Gastrocnemius medialis (tissue), 4 donors: Measurements from ENCODE around the gene HDAC4. TPM values are rescaled to one million over a fixed set of nuclear protein-coding genes. Genes with fewer than 3 reads are reported as not detected.

Experiments
- ATAC-seq, 2 donors: fragments of 150-250 bp; one replicate each; pipeline ENCODE4 v1.9.1; 2016
- DNase-seq, 2 donors: peaks; one replicate each; pipeline ENCODE4 v3.0.0-alpha.2; 2019
- H3K27ac ChIP-seq, 4 donors: fragments of 200-600 bp; sonication (generic); 1 replicate in 1 of 4; 2 replicates in 3 of 4; pipeline ENCODE4 v1.5.1; 2016 to 2018; ENCODE audit warnings: mild to moderate bottlenecking in 2 of 4, moderate library complexity in 1 of 4
- H3K27me3 ChIP-seq, 3 donors: fragments of 200-600 bp; sonication (generic) in 2 of 3; 1 replicate in 1 of 3; 2 replicates in 2 of 3; pipeline versions ENCODE4 v1.5.1 to v1.6.0; 2016 to 2019; ENCODE audit warnings: mild to moderate bottlenecking in 1 of 3, moderate library complexity in 1 of 3
- H3K36me3 ChIP-seq, 2 donors: fragments of 200-600 bp; sonication (generic) in 1 of 2; one replicate each; pipeline ENCODE4 v1.5.1; 2017 to 2018
- H3K4me1 ChIP-seq, 2 donors: fragments of 200-600 bp; sonication (generic) in 1 of 2; one replicate each; pipeline ENCODE4 v1.5.1; 2016 to 2017; ENCODE audit warnings: mild to moderate bottlenecking in 2 of 2
- H3K4me3 ChIP-seq, 4 donors: fragments of 200-600 bp; sonication (generic) in 3 of 4; 1 replicate in 1 of 4; 2 replicates in 3 of 4; pipeline ENCODE4 v1.5.1; 2016 to 2019; ENCODE audit warnings: mild to moderate bottlenecking in 2 of 4
- H3K9me3 ChIP-seq, 3 donors: fragments of 200-600 bp; sonication (generic) in 2 of 3; 1 replicate in 1 of 3; 2 replicates in 2 of 3; pipeline ENCODE4 v1.5.1; 2016 to 2019
- POLR2A ChIP-seq, 2 donors: fragments of 450-650 bp; IDR thresholded peaks; one replicate each; pipeline ENCODE4 v1.6.1; 2017; ENCODE audit warnings: antibody characterized with exemption in 2 of 2, mild to moderate bottlenecking in 2 of 2, moderate library complexity in 2 of 2
- in situ Hi-C, 4 donors: fragments of 200-750 bp; cut with MboI; loops; one replicate each; pipeline versions ENCODE4 v1.15.0 to v1.8.0; 2017; ENCODE audit warnings: low sequenced_read_pairs in 4 of 4
- intact Hi-C: fragments of 100-400 bp; cut with DNase I; formaldehyde crosslinking; loops from one replicate; pipeline ENCODE4 v1.15.1; 2023; ENCODE audit warnings: low total_unique reads
- total RNA-seq, 4 donors: library from RNA; depleted of rRNA; stranded (reverse); fragments of >200 nt; gene quantifications; one replicate each; pipeline versions ENCODE4 v1.1.0 to v1.2.3, GENCODE V29; 2016
- TF ChIP-seq, protein P1 (sequence below), 5 experiments: fragments of 450-650 bp in 3 of 5; fragments of 200-600 bp in 2 of 5; sonication (generic) in 2 of 5; IDR thresholded peaks in 4 of 5; conservative IDR thresholded peaks in 1 of 5; 1 replicate in 4 of 5; 2 replicates in 1 of 5; pipeline ENCODE4 v1.5.1; 2016 to 2019; ENCODE audit warnings: antibody characterized with exemption in 5 of 5, mild to moderate bottlenecking in 3 of 5, moderate library complexity in 3 of 5

The HDAC4 gene
- total RNA-seq, 4 donors from 2014 or later, result 23.6 to 257 (median 119) TPM

DNA sequence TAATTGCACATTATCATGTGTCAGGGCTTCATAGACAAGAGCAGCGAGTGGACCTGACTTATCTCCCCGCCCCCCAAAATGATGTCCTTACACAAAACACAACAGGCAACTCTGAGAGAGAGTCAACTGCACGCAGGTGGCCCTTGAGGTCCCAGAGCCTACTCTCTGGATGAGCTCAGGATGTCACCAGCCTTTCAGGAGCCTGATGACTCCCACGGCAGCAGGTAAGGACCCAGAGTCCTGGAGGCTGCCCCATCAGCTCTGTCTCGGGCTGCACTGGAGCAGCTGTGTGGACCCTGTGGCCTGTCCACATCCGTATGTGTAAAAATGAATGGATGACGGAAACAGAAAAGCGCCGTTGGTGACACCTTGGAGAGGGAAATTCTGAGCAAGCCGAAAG lies 130.9 kb downstream of the HDAC4 start:
- no peaks in the 10 kb centered on the region for H3K27me3 ChIP-seq
- TF ChIP-seq POLR2A (IDR thresholded peaks at IDR 0.05), result no peak
- TF ChIP-seq, protein P1, sequence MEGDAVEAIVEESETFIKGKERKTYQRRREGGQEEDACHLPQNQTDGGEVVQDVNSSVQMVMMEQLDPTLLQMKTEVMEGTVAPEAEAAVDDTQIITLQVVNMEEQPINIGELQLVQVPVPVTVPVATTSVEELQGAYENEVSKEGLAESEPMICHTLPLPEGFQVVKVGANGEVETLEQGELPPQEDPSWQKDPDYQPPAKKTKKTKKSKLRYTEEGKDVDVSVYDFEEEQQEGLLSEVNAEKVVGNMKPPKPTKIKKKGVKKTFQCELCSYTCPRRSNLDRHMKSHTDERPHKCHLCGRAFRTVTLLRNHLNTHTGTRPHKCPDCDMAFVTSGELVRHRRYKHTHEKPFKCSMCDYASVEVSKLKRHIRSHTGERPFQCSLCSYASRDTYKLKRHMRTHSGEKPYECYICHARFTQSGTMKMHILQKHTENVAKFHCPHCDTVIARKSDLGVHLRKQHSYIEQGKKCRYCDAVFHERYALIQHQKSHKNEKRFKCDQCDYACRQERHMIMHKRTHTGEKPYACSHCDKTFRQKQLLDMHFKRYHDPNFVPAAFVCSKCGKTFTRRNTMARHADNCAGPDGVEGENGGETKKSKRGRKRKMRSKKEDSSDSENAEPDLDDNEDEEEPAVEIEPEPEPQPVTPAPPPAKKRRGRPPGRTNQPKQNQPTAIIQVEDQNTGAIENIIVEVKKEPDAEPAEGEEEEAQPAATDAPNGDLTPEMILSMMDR (IDR thresholded peaks at IDR 0.05 in 4 of 5, conservative IDR thresholded peaks at IDR 0.05 in 1 of 5), result no peak
- ATAC-seq, result no peak
- no peaks in the 10 kb centered on the region for H3K9me3 ChIP-seq
- peaks cover 98 to 99% of the 10 kb centered on the region in 2 donors for H3K4me1 ChIP-seq
- intact Hi-C loops (loop anchor here (5.0 kb wide), 1 partner anchor 127 kb away; no protein-coding TSS in a partner anchor), in situ Hi-C loops (no loop called here)
- no peak for DNase-seq
- H3K27ac ChIP-seq, result peak overlapping the region; percentile 94 to 99 (median 98)
- no peaks in the 10 kb centered on the region for H3K36me3 ChIP-seq
- no peak overlapping the region for H3K4me3 ChIP-seq

DNA sequence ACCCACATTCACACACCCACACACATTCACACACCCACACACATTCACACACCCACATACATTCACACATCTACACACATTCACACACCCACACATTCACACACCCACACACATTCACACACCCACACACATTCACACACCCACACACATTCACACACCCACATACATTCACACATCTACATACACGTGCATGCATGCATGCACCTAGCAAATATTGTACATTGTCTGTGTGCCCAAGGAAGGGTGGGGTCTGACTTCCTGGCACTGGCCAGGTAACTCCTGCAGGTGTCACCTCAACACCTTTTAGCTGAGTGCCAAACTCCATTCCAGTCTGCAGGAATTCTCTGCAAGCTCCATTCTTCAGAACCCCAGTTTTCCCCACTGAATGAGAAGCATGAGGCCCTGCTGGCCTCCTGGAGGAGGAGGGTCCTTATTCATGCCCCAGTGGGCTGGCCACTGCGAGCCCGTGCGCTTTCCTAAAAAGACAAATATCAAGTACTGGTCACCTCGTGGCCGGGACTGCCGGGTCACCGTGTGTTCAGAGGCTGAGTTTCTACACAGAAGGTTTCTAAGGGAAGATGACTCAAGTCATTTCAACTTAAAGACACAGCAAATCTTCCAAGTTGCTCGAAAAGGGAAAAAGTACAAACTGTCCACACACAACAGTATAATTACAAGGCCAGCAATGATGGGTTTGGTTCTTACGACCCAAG lies 131.5 kb downstream of the HDAC4 start:
- TF ChIP-seq POLR2A (IDR thresholded peaks at IDR 0.05), result no peak
- TF ChIP-seq, protein P1 (IDR thresholded peaks at IDR 0.05 in 4 of 5, conservative IDR thresholded peaks at IDR 0.05 in 1 of 5), result no peak
- peaks cover 98 to 99% of the 10 kb centered on the region in 2 donors for H3K4me1 ChIP-seq
- H3K9me3 ChIP-seq, result no peaks in the 10 kb centered on the region
- no peaks in the 10 kb centered on the region for H3K27me3 ChIP-seq
- H3K27ac ChIP-seq, result peak overlapping the region; percentile 94 to 99 (median 98)
- no peak overlapping the region for H3K4me3 ChIP-seq
- ATAC-seq (no peak), DNase-seq (peak in 1 of 2 donors; percentile 20)
- H3K36me3 ChIP-seq, result no peaks in the 10 kb centered on the region
- in situ Hi-C loops, result no loop called here
- intact Hi-C loops, result loop anchor here (5.0 kb wide), 1 partner anchor 128 kb away; no protein-coding TSS in a partner anchor

DNA sequence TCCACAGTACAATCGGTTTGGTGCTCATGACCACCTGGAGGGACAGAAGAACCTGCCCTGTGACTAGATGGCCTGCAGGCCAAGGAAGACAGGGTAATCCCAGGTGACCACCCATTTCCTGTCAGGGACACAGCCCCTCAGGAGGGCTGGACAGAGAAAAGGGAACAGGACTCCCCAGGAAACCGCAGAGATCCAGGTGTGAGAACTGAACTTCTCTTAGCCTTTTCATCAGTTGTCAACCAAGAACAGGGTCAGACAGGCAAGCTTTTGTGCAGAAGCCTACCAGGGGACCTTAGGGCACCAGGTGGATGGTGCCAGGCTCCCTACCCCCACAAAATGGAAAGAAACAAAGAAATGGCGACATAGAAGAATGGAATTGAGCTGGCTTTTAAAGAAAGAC lies 132.3 kb downstream of the HDAC4 start:
- Histone ChIP-seq H3K27me3 (no peaks in the 10 kb centered on the region), H3K9me3 (no peaks in the 10 kb centered on the region), H3K4me1 (peaks cover 98 to 99% of the 10 kb centered on the region in 2 donors), H3K4me3 (no peak overlapping the region), H3K27ac (peak overlapping the region; percentile 94 to 99 (median 98)), H3K36me3 (no peaks in the 10 kb centered on the region)
- in situ Hi-C loops (no loop called here), intact Hi-C loops (loop anchor here (5.0 kb wide), 1 partner anchor 129 kb away; no protein-coding TSS in a partner anchor)
- no peak for DNase-seq
- no peak for ATAC-seq
- TF ChIP-seq, protein P1 (IDR thresholded peaks at IDR 0.05 in 4 of 5, conservative IDR thresholded peaks at IDR 0.05 in 1 of 5), result no peak
- TF ChIP-seq POLR2A (IDR thresholded peaks at IDR 0.05), result no peak

DNA sequence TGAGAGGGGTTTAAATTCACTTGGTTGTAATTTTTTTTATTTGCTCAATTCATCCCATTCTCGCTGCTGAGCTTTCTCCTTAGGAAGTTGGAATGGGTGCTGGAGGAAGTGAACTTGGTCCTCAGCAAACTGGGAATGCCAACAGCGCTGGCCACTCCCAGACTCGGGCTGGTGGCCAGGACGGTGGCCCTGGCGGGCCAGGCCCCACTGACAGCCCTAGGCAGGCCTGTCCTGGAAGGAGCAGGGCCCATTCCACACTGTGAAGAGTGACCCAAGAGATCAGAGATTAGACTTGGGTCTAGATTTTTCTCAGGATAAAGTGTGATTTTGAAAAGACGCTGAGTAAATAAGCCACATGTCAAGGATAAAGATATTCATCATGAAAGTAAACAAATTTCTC lies 132.7 kb downstream of the HDAC4 start:
- Histone ChIP-seq H3K4me3 (peak overlapping the region in 2 of 4 donors; percentile 19 to 22), H3K36me3 (no peaks in the 10 kb centered on the region), H3K9me3 (no peaks in the 10 kb centered on the region), H3K27me3 (no peaks in the 10 kb centered on the region), H3K4me1 (peaks cover 96 to 99% of the 10 kb centered on the region in 2 donors), H3K27ac (peak overlapping the region; percentile 94 to 99 (median 98))
- intact Hi-C loops, result loop anchor here (5.0 kb wide), 1 partner anchor 129 kb away; no protein-coding TSS in a partner anchor
- no peak for TF ChIP-seq POLR2A (IDR thresholded peaks at IDR 0.05)
- TF ChIP-seq, protein P1 (IDR thresholded peaks at IDR 0.05 in 4 of 5, conservative IDR thresholded peaks at IDR 0.05 in 1 of 5), result no peak
- DNase-seq, result peak in 1 of 2 donors; percentile 79
- ATAC-seq, result peak in 1 of 2 donors; percentile 52
- in situ Hi-C loops, result no loop called here
